Neuron (in vitro differentiated cells): ENCODE data around the gene ZNF217.
"Not testable (repeated sequence)": the region's sequence is repeated elsewhere in the genome, so short reads cannot be mapped to it uniquely, and the experiment has no call there.

Source experiments
- H2AFZ ChIP-seq: one replicate; pipeline ENCODE4 v1.6.1; 2013; ENCODE audit warnings: low read depth, mild to moderate bottlenecking, inconsistent platforms, low read length, moderate library complexity
- H3K27me3 ChIP-seq: one replicate; pipeline ENCODE4 v1.6.1; 2013; ENCODE audit warnings: low read length; ENCODE audit not compliant: insufficient read depth
- H3K36me3 ChIP-seq: one replicate; pipeline ENCODE4 v1.6.1; 2013; ENCODE audit warnings: low read length; ENCODE audit not compliant: insufficient read depth
- H3K4me1 ChIP-seq: one replicate; pipeline ENCODE4 v1.6.1; 2013; ENCODE audit warnings: low read length; ENCODE audit not compliant: insufficient read depth
- H3K4me3 ChIP-seq: 2 replicates; pipeline ENCODE4 v1.5.1; 2013; ENCODE audit warnings: mild to moderate bottlenecking, low read length, moderate library complexity
- H3K9me3 ChIP-seq: one replicate; pipeline ENCODE4 v1.6.1; 2013; ENCODE audit warnings: low read length

ZNF217 gene

DNA sequence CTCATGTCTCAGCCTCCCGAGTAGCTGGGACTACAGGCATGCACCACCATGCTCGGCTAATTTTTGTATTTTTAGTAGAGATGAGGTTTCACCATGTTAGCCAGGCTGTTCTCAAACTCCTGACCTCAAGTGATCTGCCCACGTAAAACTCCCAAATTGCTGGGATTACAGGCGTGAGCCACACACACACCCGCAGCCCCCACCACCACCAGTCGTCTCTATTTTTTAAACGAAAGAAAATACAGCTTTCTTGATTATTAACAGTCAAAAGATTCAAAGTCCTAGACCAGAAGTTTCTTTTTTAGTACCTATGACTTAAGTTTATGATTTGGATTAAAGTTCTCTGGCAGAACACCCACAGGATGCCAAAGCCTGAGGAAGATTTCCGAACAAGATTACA lies 18.6 kb upstream of the ZNF217 start:
- H3K4me1 ChIP-seq, H2AFZ ChIP-seq, H3K4me3 ChIP-seq, H3K36me3 ChIP-seq, H3K9me3 ChIP-seq, H3K27me3 ChIP-seq: not testable (repeated sequence)

DNA sequence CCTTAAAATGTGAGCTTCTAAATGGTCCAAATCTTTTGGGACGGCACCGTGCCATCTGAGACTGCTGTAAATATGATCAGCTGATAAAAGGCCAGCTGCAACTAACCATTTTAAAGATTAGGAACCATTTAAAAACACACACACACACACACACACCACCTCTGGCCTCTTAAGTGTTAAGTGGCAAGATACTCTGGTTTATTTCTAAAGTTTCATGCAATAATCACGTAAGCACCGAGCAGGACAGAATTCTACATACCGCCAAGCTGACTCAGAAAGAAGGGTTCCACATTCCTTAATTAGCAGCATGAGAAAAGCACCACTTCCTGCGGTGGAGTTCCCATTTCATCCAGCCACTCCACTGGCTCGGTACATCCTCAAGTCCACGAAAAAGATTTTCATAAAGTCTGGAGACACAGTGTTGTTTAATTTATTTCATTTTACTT lies 17.8 kb upstream of the ZNF217 start:
- no peak overlapping the region for H3K4me3 ChIP-seq
- peaks cover 8% of the 10 kb centered on the region for H3K4me1 ChIP-seq
- H2AFZ ChIP-seq: no peak overlapping the region
- H3K36me3 ChIP-seq: no peaks in the 10 kb centered on the region
- no peaks in the 10 kb centered on the region for H3K9me3 ChIP-seq
- H3K27me3 ChIP-seq: no peaks in the 10 kb centered on the region

- Histone ChIP-seq H3K4me1 (peaks cover 8% of the 10 kb centered on the region), H3K9me3 (no peaks in the 10 kb centered on the region), H3K36me3 (no peaks in the 10 kb centered on the region), H2AFZ (peak overlapping the region; percentile 73), H3K4me3 (no peak overlapping the region), H3K27me3 (no peaks in the 10 kb centered on the region)
These were observed 16.1 kb upstream of the ZNF217 start for GRCh38 chr20:53609491-53610445.

GRCh38 chr20:53608456-53609452 lies 15.1 kb upstream of the ZNF217 start:
- H3K36me3 ChIP-seq: no peaks in the 10 kb centered on the region
- H3K27me3 ChIP-seq: no peaks in the 10 kb centered on the region
- peak overlapping the region; percentile 73 for H2AFZ ChIP-seq
- peaks cover 8% of the 10 kb centered on the region for H3K4me1 ChIP-seq
- no peak overlapping the region for H3K4me3 ChIP-seq
- H3K9me3 ChIP-seq: no peaks in the 10 kb centered on the region

DNA sequence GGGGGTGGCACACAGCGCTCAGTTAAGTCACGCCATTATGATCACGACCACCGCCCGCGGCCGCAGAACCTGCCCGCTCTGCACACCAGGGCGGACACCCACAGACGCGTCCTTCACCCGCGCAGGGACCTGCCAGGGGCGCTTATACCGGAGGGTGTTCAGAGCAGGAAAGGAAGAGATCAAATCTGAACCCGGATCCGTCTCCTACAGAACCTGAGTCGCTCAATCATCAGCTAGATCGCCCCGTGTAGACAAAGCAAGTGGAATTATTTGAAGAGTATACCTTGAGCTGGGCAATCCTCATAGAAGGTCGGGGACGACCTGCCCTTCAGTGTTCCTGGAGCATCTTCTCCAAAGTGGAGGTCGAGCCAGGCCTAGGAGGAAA lies 14.4 kb upstream of the ZNF217 start:
- Histone ChIP-seq H2AFZ (no peak overlapping the region), H3K9me3 (no peaks in the 10 kb centered on the region), H3K36me3 (no peaks in the 10 kb centered on the region), H3K4me3 (no peak overlapping the region), H3K27me3 (no peaks in the 10 kb centered on the region), H3K4me1 (peaks cover 8% of the 10 kb centered on the region)

DNA sequence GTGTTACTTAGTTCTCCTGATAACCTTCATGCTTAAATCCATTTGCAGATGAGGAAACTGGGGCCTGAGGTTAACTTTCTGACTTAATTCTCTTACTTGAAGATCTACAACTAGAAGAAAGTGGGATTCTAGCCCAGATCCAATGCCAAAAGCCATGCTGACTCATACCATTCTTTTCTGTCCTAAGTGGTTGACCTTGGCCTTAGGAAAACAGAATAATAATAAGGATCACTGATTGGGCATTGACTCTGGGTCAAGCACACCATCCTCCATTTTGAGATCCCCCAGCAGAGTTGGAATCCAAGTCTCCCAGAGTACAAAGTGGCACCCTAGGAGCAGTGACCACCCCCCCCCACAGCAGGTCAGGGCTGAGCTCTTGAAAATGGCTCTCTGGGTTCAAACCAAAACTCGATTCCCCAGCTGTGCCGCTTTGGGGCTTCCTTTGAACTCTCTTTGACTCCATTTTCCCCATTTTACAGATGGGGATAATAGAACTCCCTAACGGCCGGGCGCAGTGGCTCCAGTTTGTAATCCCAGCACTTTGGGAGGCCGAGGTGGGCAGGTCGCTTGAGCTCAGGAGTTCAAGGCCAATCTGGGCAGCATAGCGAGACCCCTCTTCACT lies 12.8 kb upstream of the ZNF217 start:
- Histone ChIP-seq H3K36me3 (no peaks in the 10 kb centered on the region), H2AFZ (no peak overlapping the region), H3K27me3 (no peaks in the 10 kb centered on the region), H3K4me1 (peaks cover 8% of the 10 kb centered on the region), H3K9me3 (no peaks in the 10 kb centered on the region), H3K4me3 (no peak overlapping the region)

GRCh38 chr20:53605401-53605800 lies 11.8 kb upstream of the ZNF217 start:
- H3K4me1 ChIP-seq, H3K27me3 ChIP-seq, H3K36me3 ChIP-seq, H3K9me3 ChIP-seq, H2AFZ ChIP-seq, H3K4me3 ChIP-seq: not testable (repeated sequence)

DNA sequence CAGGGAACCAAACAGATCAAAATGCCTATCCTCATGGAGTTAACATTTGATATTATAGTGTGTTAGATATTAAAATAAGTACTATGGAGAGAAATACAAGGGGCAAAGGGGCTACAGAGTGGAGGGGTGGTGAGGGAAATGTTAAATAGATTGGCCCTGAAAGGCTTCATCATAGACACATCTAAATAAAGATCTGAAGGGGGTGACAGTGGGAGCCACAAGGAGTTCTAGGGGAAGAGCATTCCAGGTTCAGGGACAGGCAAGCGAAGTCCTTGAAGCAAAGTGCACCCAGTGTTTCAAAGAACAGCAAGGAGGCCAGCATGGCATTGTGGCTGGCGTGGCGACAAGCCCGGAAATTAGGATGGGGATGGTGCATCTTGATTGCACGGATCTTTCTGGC lies 11.2 kb upstream of the ZNF217 start:
- H3K27me3 ChIP-seq, H2AFZ ChIP-seq, H3K36me3 ChIP-seq, H3K4me1 ChIP-seq, H3K9me3 ChIP-seq, H3K4me3 ChIP-seq: not testable (repeated sequence)

- H3K27me3 ChIP-seq: no peaks in the 10 kb centered on the region
These were observed 9.0 kb upstream of the ZNF217 start for GRCh38 chr20:53602661-53603060.

DNA sequence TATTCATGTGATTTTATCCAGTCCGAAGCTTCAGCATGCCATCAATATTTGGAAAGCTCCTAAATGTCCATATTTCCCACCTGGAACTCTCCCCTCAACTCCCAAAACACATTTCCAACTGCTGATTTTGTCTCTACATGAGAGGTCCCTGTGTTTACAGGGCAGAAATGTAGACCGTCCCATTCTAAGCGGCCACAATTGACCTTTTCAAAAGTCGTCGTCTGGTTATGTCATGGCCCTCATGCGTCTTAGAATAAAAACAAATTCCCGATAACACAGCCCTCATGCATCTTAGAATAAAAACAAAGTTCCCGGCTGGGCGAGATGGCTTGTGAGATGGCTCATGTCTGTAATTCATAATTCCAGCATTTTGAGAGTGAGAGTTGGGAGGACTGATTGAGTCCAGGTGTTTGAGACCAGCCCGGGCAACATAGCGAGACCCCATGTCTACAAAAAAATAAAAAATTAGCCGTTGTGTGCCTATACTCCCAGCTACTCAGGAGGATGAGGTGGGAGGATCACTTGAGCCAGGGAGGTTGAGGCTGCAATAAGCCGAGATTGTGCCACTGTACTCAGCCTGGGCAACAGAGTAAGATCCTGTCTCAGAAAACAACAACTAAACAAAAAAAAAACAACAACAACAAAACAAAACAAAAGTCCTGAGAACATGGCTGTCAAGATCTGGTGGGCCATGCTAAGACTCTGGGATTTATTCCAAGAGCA lies 6.4 kb upstream of the ZNF217 start:
- no peak overlapping the region for H3K4me3 ChIP-seq
- no peaks in the 10 kb centered on the region for H3K36me3 ChIP-seq
- H3K27me3 ChIP-seq: no peaks in the 10 kb centered on the region
- H3K9me3 ChIP-seq: no peaks in the 10 kb centered on the region
- peaks cover 19% of the 10 kb centered on the region for H3K4me1 ChIP-seq
- no peak overlapping the region for H2AFZ ChIP-seq

More at GRCh38 chr20:53602661-53603060, 9.0 kb upstream of the ZNF217 start:
- H3K9me3 ChIP-seq: no peaks in the 10 kb centered on the region
- H3K4me3 ChIP-seq: no peak overlapping the region
- no peaks in the 10 kb centered on the region for H3K36me3 ChIP-seq
- no peak overlapping the region for H2AFZ ChIP-seq
- no peaks in the 10 kb centered on the region for H3K4me1 ChIP-seq

DNA sequence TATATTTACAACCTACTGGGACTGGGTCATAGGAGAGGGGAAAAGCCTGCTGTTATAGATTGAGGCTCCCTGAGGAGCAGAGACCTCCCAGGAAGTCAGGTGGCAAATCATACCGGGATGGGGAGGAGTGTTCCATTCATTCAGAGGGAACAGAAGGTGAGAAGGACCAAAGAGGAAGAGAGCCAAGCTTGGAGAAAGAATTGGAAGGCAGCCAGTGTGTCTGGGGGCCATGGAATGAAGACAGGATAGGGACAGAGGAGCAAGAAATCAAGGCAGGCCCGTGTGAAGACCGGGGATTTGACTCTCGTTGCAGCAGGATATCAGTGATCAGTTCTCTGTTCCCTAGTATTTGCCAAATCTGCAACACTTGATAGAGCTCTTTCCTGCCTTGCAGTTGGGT lies 5.7 kb upstream of the ZNF217 start:
- H3K27me3 ChIP-seq: no peaks in the 10 kb centered on the region
- no peak overlapping the region for H3K4me3 ChIP-seq
- H2AFZ ChIP-seq: no peak overlapping the region
- H3K9me3 ChIP-seq: no peaks in the 10 kb centered on the region
- peaks cover 22% of the 10 kb centered on the region for H3K4me1 ChIP-seq
- no peaks in the 10 kb centered on the region for H3K36me3 ChIP-seq

GRCh38 chr20:53599044-53599362 lies 5.4 kb upstream of the ZNF217 start:
- Histone ChIP-seq H2AFZ (no peak overlapping the region), H3K4me3 (no peak overlapping the region), H3K36me3 (no peaks in the 10 kb centered on the region), H3K27me3 (no peaks in the 10 kb centered on the region), H3K9me3 (no peaks in the 10 kb centered on the region), H3K4me1 (peaks cover 22% of the 10 kb centered on the region)
